ENCODE results near the gene EN2.
A peak's percentile ranks its signal among the peaks of the same experiment; 100 is the strongest.

The EN2 gene

GRCh38 chr7:155509725-155510551 lies 52.0 kb downstream of the EN2 start:
- no peak for TF ChIP-seq CTCF (IDR thresholded peaks at IDR 0.05)
- H3K4me1 ChIP-seq (ENCODE audit: control insufficient read depth in 1 of 2, insufficient read depth in 1 of 2, low read depth in 1 of 2, low read length in 1 of 2), result peaks cover 3 to 11% of the 10 kb centered on the region in 2 experiments
- no peaks in the 10 kb centered on the region for H3K9me3 ChIP-seq
- H3K27me3 ChIP-seq, result peaks cover 100% of the 10 kb centered on the region
- H3K36me3 ChIP-seq, result no peaks in the 10 kb centered on the region
- H3K27ac ChIP-seq, result no peak overlapping the region
- peak overlapping the region; percentile 29 to 34 for H3K4me3 ChIP-seq (ENCODE audit: low read depth in 1 of 2, low read length in 1 of 2)

- H3K36me3 ChIP-seq, result no peaks in the 10 kb centered on the region
- no peak overlapping the region for H3K27ac ChIP-seq
- peaks cover 100% of the 10 kb centered on the region for H3K27me3 ChIP-seq
- TF ChIP-seq CTCF (IDR thresholded peaks at IDR 0.05), result no peak
- H3K4me3 ChIP-seq (ENCODE audit: low read depth in 1 of 2, low read length in 1 of 2), result no peak overlapping the region
- H3K4me1 ChIP-seq (ENCODE audit: control insufficient read depth in 1 of 2, insufficient read depth in 1 of 2, low read depth in 1 of 2, low read length in 1 of 2), result peaks cover 3 to 11% of the 10 kb centered on the region in 2 experiments
- no peaks in the 10 kb centered on the region for H3K9me3 ChIP-seq
Observed at GRCh38 chr7:155510975-155511701, 53.2 kb downstream of the EN2 start.

- H3K4me3 ChIP-seq (ENCODE audit: low read depth in 1 of 2, low read length in 1 of 2), result no peak overlapping the region
- H3K27ac ChIP-seq, result no peak overlapping the region
- no peaks in the 10 kb centered on the region for H3K36me3 ChIP-seq
- H3K4me1 ChIP-seq (ENCODE audit: control insufficient read depth in 1 of 2, insufficient read depth in 1 of 2, low read depth in 1 of 2, low read length in 1 of 2), result peaks cover 3 to 11% of the 10 kb centered on the region in 2 experiments
- H3K9me3 ChIP-seq, result no peaks in the 10 kb centered on the region
- peaks cover 100% of the 10 kb centered on the region for H3K27me3 ChIP-seq
- no peak for TF ChIP-seq CTCF (IDR thresholded peaks at IDR 0.05)
Observed at GRCh38 chr7:155511702-155511996, 53.7 kb downstream of the EN2 start.

- no peak overlapping the region for H3K4me3 ChIP-seq (ENCODE audit: low read depth in 1 of 2, low read length in 1 of 2)
- H3K27me3 ChIP-seq, result peaks cover 100% of the 10 kb centered on the region
Observed at GRCh38 chr7:155512246-155512887, 54.4 kb downstream of the EN2 start.

More at GRCh38 chr7:155512246-155512887, 54.4 kb downstream of the EN2 start:
- no peak overlapping the region for H3K27ac ChIP-seq
- TF ChIP-seq CTCF (IDR thresholded peaks at IDR 0.05), result no peak
- H3K9me3 ChIP-seq, result no peaks in the 10 kb centered on the region
- peaks cover 3 to 11% of the 10 kb centered on the region in 2 experiments for H3K4me1 ChIP-seq (ENCODE audit: control insufficient read depth in 1 of 2, insufficient read depth in 1 of 2, low read depth in 1 of 2, low read length in 1 of 2)
- no peaks in the 10 kb centered on the region for H3K36me3 ChIP-seq

Measured in neutrophil (primary cell).